Upper lobe of left lung (tissue), 4 donors: ENCODE data around the gene TOX2.

Experiments used
- POLR2A ChIP-seq, 4 donors: fragments of 450-650 bp; IDR thresholded peaks; one replicate each; pipeline ENCODE4 v1.5.1; 2016 to 2017; ENCODE audit warnings: antibody characterized with exemption in 4 of 4, mild to moderate bottlenecking in 2 of 4
- POLR2AphosphoS5 ChIP-seq, 2 donors: sonication (generic); formaldehyde crosslinking; IDR thresholded peaks; one replicate each; pipeline ENCODE4 v1.5.1; 2017; ENCODE audit warnings: antibody characterized with exemption in 2 of 2
- TF ChIP-seq, protein P1 (sequence below), 6 experiments: fragments of 450-650 bp in 4 of 6; fragments of 200-600 bp in 2 of 6; sonication (generic) in 2 of 6; IDR thresholded peaks; one replicate each; pipeline ENCODE4 v1.5.1; 2016 to 2019; ENCODE audit warnings: antibody characterized with exemption in 6 of 6

DNA sequence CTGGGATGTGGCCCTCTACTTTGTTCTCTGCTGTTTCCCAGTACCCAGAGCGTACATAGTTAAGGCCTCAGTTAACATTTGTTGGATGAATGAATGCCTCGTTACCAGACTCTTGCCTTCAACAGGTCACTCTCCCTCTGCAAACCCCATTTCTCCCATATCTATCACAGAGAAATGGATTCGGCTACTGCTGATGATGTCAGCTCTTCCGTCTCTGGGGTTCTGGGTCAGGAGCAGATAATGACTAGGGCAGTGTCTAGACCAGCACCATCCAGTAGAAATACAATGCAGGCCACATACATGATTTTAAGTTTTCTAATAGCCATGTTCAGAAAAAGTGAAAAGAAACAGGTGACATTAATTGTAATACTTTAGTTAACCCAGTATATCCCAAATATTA, 47.9 kb downstream of the TOX2 start:
- TF ChIP-seq, protein P1, sequence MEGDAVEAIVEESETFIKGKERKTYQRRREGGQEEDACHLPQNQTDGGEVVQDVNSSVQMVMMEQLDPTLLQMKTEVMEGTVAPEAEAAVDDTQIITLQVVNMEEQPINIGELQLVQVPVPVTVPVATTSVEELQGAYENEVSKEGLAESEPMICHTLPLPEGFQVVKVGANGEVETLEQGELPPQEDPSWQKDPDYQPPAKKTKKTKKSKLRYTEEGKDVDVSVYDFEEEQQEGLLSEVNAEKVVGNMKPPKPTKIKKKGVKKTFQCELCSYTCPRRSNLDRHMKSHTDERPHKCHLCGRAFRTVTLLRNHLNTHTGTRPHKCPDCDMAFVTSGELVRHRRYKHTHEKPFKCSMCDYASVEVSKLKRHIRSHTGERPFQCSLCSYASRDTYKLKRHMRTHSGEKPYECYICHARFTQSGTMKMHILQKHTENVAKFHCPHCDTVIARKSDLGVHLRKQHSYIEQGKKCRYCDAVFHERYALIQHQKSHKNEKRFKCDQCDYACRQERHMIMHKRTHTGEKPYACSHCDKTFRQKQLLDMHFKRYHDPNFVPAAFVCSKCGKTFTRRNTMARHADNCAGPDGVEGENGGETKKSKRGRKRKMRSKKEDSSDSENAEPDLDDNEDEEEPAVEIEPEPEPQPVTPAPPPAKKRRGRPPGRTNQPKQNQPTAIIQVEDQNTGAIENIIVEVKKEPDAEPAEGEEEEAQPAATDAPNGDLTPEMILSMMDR (IDR thresholded peaks at IDR 0.05) = no peak
- TF ChIP-seq POLR2A (IDR thresholded peaks at IDR 0.05) (no peak), POLR2AphosphoS5 (IDR thresholded peaks at IDR 0.05) (no peak)
